ENCODE data around the gene DFFB.

DNA sequence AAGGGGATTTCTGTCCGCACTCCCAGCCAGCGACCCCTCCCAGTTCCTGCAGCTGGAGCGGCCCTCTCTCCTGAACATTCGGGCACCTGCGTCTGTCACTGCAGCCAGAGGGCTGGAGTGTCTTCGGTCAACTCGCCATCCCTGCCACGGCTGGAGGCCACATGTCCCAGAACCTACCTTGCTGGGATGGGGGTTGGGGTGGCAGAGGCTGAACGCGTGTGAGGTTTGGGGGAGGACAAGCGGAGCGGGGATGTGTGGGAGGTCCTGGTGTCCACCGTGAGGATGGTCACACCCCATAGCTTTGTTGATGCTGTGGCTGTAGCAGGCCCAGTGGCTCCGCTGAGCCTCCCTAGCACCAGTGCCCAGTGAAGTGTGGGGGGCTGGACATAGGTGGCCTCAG is 57.6 kb downstream of the DFFB start:
- TF ChIP-seq ZNF274 (IDR thresholded peaks at IDR 0.05; ENCODE audit: low read depth, low read length) (no peak), YY1 (IDR thresholded peaks at IDR 0.05; ENCODE audit: insufficient read depth, insufficient read length) (no peak)

Data from NT2/D1 (cell line).